T-helper 2 cell (primary cell): ENCODE measurements around the gene NUMB.
A peak's percentile ranks its signal among the peaks of the same experiment; 100 is the strongest.

ENCODE experiments used
- DNase-seq, 5 experiments: peaks; one replicate each; pipeline versions ENCODE4 v3.0.0 to v3.0.0-alpha.2; 2012 to 2022
- total RNA-seq, 2 donors: gene quantifications; one replicate each; lab custom pipeline; 2026; lab: John Stamatoyannopoulos, UW

Gene NUMB
- total RNA-seq, result 27.4 to 36.2 reads per million in 2 donors

- DNase-seq, result peak; percentile 79 to 100 (median 95)
These were observed at the start of gene NUMB for GRCh38 chr14:73458183-73458976. Gene NUMB, minus strand, starts transcription at chr14:73458546. Its CDS starts 102,795 bp downstream, at chr14:73355751.

- DNase-seq, result peak in 2 of 5 experiments; percentile 2 to 77
These were observed 45.3 kb upstream of the NUMB start for GRCh38 chr14:73503648-73504047.

GRCh38 chr14:73502017-73502619, 43.8 kb upstream of the NUMB start:
- DNase-seq, result no peak

GRCh38 chr14:73500360-73500759, 42.0 kb upstream of the NUMB start:
- DNase-seq, result no peak

- DNase-seq, result no peak
These were observed 36.2 kb upstream of the NUMB start for GRCh38 chr14:73494593-73494992.

GRCh38 chr14:73492670-73493069, 34.3 kb upstream of the NUMB start:
- DNase-seq, result no peak

GRCh38 chr14:73492043-73492552, 33.8 kb upstream of the NUMB start:
- no peak for DNase-seq

GRCh38 chr14:73491256-73492042, 33.1 kb upstream of the NUMB start:
- peak; percentile 52 to 83 (median 67) for DNase-seq

- DNase-seq, result no peak
These were observed 31.3 kb upstream of the NUMB start for GRCh38 chr14:73489481-73490175.

GRCh38 chr14:73478684-73479083, 20.3 kb upstream of the NUMB start:
- DNase-seq, result no peak

GRCh38 chr14:73477618-73478266, 19.4 kb upstream of the NUMB start:
- DNase-seq, result no peak

- no peak for DNase-seq
These were observed 18.1 kb upstream of the NUMB start for GRCh38 chr14:73476451-73476931.

- DNase-seq, result no peak
These were observed 16.6 kb upstream of the NUMB start for GRCh38 chr14:73474952-73475351.

GRCh38 chr14:73472185-73473114, 14.1 kb upstream of the NUMB start:
- peak in 2 of 5 experiments; percentile 26 to 72 for DNase-seq

GRCh38 chr14:73471582-73472184, 13.3 kb upstream of the NUMB start:
- no peak for DNase-seq

GRCh38 chr14:73468828-73469375, 10.6 kb upstream of the NUMB start:
- DNase-seq, result no peak

GRCh38 chr14:73467800-73468199, 9.5 kb upstream of the NUMB start:
- DNase-seq, result no peak

GRCh38 chr14:73467377-73467776, 9.0 kb upstream of the NUMB start:
- peak in 1 of 5 experiments; percentile 56 for DNase-seq

GRCh38 chr14:73466861-73467260, 8.5 kb upstream of the NUMB start:
- DNase-seq, result no peak
